Spleen (tissue), 7 donors: ENCODE data around the gene SEMA4A.

Experiments used
- POLR2A ChIP-seq, 3 donors: fragments of 450-650 bp; IDR thresholded peaks; one replicate each; pipeline ENCODE4 v1.5.1; 2017; ENCODE audit warnings: antibody characterized with exemption in 3 of 3, mild to moderate bottlenecking in 1 of 3
- POLR2AphosphoS5 ChIP-seq, 3 donors: sonication (generic); formaldehyde crosslinking; IDR thresholded peaks; one replicate each; pipeline ENCODE4 v1.5.1; 2017; ENCODE audit warnings: antibody characterized with exemption in 3 of 3
- TF ChIP-seq, protein P1 (sequence below), 11 experiments: fragments of 200-600 bp in 7 of 11; fragments of 450-650 bp in 4 of 11; sonication (generic) in 4 of 11; IDR thresholded peaks in 8 of 11; conservative IDR thresholded peaks in 3 of 11; 1 replicate in 7 of 11; 2 replicates in 4 of 11; pipeline versions ENCODE4 v1.4.0 to v1.8.0; 2016 to 2021; ENCODE audit warnings: antibody characterized with exemption in 11 of 11, inconsistent platforms in 4 of 11, mild to moderate bottlenecking in 1 of 11
- donor health status: DM: no; HTN: no; CAD: no; lungs with moderate emphysema.
- donor health status: DM: no; HTN: no; CAD: no.
- donor health status: DM: no; HTN: no; CAD: no.

DNA sequence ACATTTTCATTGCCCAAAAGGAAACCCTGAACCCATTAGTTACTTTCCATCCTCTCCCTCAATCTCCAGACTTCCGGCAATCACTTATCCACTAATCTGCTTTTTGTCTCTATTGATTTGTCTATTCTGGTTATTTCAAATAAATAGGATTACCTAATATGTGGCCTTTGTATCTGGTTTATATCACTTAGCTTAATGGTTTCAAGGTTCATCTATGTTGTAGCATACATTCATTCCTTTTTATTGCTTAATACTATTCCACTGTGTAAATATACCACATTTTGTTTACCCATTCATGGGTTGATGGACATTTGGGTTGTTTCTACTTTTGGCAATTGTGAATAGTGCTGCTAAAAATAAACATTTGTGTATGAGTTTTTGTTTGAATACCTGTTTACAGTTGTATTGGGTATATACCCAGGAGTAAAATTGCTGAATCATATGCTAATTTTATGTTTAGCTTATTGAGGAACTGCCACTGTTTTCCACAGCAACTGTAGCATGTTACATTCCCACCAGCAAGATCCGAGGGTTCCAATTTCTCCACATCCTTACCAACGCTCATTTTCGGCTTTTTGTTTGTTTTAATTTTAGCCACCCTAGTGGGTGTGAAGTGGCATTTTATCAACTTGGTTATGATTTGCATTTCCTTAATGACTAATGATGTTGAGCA lies 38.0 kb downstream of the SEMA4A start:
- TF ChIP-seq, protein P1, sequence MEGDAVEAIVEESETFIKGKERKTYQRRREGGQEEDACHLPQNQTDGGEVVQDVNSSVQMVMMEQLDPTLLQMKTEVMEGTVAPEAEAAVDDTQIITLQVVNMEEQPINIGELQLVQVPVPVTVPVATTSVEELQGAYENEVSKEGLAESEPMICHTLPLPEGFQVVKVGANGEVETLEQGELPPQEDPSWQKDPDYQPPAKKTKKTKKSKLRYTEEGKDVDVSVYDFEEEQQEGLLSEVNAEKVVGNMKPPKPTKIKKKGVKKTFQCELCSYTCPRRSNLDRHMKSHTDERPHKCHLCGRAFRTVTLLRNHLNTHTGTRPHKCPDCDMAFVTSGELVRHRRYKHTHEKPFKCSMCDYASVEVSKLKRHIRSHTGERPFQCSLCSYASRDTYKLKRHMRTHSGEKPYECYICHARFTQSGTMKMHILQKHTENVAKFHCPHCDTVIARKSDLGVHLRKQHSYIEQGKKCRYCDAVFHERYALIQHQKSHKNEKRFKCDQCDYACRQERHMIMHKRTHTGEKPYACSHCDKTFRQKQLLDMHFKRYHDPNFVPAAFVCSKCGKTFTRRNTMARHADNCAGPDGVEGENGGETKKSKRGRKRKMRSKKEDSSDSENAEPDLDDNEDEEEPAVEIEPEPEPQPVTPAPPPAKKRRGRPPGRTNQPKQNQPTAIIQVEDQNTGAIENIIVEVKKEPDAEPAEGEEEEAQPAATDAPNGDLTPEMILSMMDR (IDR thresholded peaks at IDR 0.05 in 8 of 11, conservative IDR thresholded peaks at IDR 0.05 in 3 of 11): no peak
- TF ChIP-seq POLR2A (IDR thresholded peaks at IDR 0.05) (no peak), POLR2AphosphoS5 (IDR thresholded peaks at IDR 0.05) (no peak)
